Measurements from ENCODE around the gene NIF3L1.
"Not testable (repeated sequence)": the region's sequence is repeated elsewhere in the genome, so short reads cannot be mapped to it uniquely, and the experiment has no call there.

The NIF3L1 gene

GRCh38 chr2:200877443-200877842 is 11.7 kb upstream of the NIF3L1 start:
- TF ChIP-seq CTCF (conservative IDR thresholded peaks at IDR 0.05; ENCODE audit: low read length) = no peak
- H3K4me3 ChIP-seq (ENCODE audit: low read length) = no peak overlapping the region
- DNase-seq (ENCODE audit: low read depth) = no peak

- TF ChIP-seq CTCF (conservative IDR thresholded peaks at IDR 0.05; ENCODE audit: low read length) = no peak
- DNase-seq (ENCODE audit: low read depth) = no peak
- no peak overlapping the region for H3K4me3 ChIP-seq (ENCODE audit: low read length)
Measured at GRCh38 chr2:200878289-200878880, 10.8 kb upstream of the NIF3L1 start.

- H3K4me3 ChIP-seq (ENCODE audit: low read length); DNase-seq (ENCODE audit: low read depth): not testable (repeated sequence)
Measured at GRCh38 chr2:200881715-200882249, 7.4 kb upstream of the NIF3L1 start.

GRCh38 chr2:200899482-200899881 is 10.3 kb downstream of the NIF3L1 start:
- no peak for DNase-seq (ENCODE audit: low read depth)
- TF ChIP-seq CTCF (conservative IDR thresholded peaks at IDR 0.05; ENCODE audit: low read length) = no peak
- no peak overlapping the region for H3K4me3 ChIP-seq (ENCODE audit: low read length)

GRCh38 chr2:200901459-200902072 is 12.4 kb downstream of the NIF3L1 start:
- DNase-seq (ENCODE audit: low read depth) = peak; percentile 89
- peak; percentile 87 for TF ChIP-seq CTCF (conservative IDR thresholded peaks at IDR 0.05; ENCODE audit: low read length)
- H3K4me3 ChIP-seq (ENCODE audit: low read length) = no peak overlapping the region

- peak; percentile 75 for DNase-seq (ENCODE audit: low read depth)
- peak; percentile 88 for TF ChIP-seq CTCF (conservative IDR thresholded peaks at IDR 0.05; ENCODE audit: low read length)
- no peak overlapping the region for H3K4me3 ChIP-seq (ENCODE audit: low read length)
Measured at GRCh38 chr2:200905618-200906296, 16.6 kb downstream of the NIF3L1 start.

GRCh38 chr2:200909958-200910357 is 20.8 kb downstream of the NIF3L1 start:
- no peak for TF ChIP-seq CTCF (conservative IDR thresholded peaks at IDR 0.05; ENCODE audit: low read length)
- H3K4me3 ChIP-seq (ENCODE audit: low read length) = no peak overlapping the region
- no peak for DNase-seq (ENCODE audit: low read depth)
